Stimulated activated CD8-positive, alpha-beta memory T cell treated with anti-CD3 and anti-CD28 coated beads, Interleukin-4, amount 100 ng/mL, for 24 hours (primary cell): ENCODE results near the gene OXCT1.
"Not testable (repeated sequence)": the region's sequence is repeated elsewhere in the genome, so short reads cannot be mapped to it uniquely, and the experiment has no call there.

Experiments used
- DNase-seq: peaks from one replicate; pipeline ENCODE4 v3.0.0-alpha.2; 2020; ENCODE audit warnings: low read depth

Gene OXCT1

GRCh38 chr5:41773799-41774198 lies 96.4 kb downstream of the OXCT1 start:
- no peak for DNase-seq

- no peak for DNase-seq
Observed at GRCh38 chr5:41772785-41773442, 97.3 kb downstream of the OXCT1 start.

- DNase-seq, result no peak
Observed at GRCh38 chr5:41772056-41772455, 98.2 kb downstream of the OXCT1 start.

- DNase-seq, result no peak
Observed at GRCh38 chr5:41770799-41771198, 99.4 kb downstream of the OXCT1 start.

- no peak for DNase-seq
Observed at GRCh38 chr5:41768692-41769091, 101.5 kb downstream of the OXCT1 start.

- DNase-seq, result no peak
Observed at GRCh38 chr5:41764650-41765049, 105.6 kb downstream of the OXCT1 start.

- no peak for DNase-seq
Observed at GRCh38 chr5:41763574-41763973, 106.7 kb downstream of the OXCT1 start.

GRCh38 chr5:41763081-41763480 lies 107.1 kb downstream of the OXCT1 start:
- no peak for DNase-seq

GRCh38 chr5:41762426-41762825 lies 107.8 kb downstream of the OXCT1 start:
- no peak for DNase-seq

- DNase-seq, result no peak
Observed at GRCh38 chr5:41761663-41762062, 108.6 kb downstream of the OXCT1 start.

- no peak for DNase-seq
Observed at GRCh38 chr5:41755705-41756104, 114.5 kb downstream of the OXCT1 start.

GRCh38 chr5:41754857-41755256 lies 115.4 kb downstream of the OXCT1 start:
- no peak for DNase-seq

GRCh38 chr5:41751867-41752266 lies 118.4 kb downstream of the OXCT1 start:
- DNase-seq, result no peak

GRCh38 chr5:41748631-41749030 lies 121.6 kb downstream of the OXCT1 start:
- DNase-seq, result no peak

GRCh38 chr5:41747708-41748107 lies 122.5 kb downstream of the OXCT1 start:
- no peak for DNase-seq

- no peak for DNase-seq
Observed at GRCh38 chr5:41747301-41747700, 122.9 kb downstream of the OXCT1 start.

- DNase-seq, result not testable (repeated sequence)
Observed at GRCh38 chr5:41742608-41743007, 127.6 kb downstream of the OXCT1 start.

GRCh38 chr5:41738710-41739354 lies 131.4 kb downstream of the OXCT1 start:
- DNase-seq, result no peak

GRCh38 chr5:41736641-41737040 lies 133.6 kb downstream of the OXCT1 start:
- no peak for DNase-seq

GRCh38 chr5:41735213-41735612 lies 135.0 kb downstream of the OXCT1 start:
- no peak for DNase-seq

- DNase-seq, result not testable (repeated sequence)
Observed at GRCh38 chr5:41729381-41729780, 140.8 kb downstream of the OXCT1 start.

- no peak for DNase-seq
Observed at GRCh38 chr5:41728281-41728680, 141.9 kb downstream of the OXCT1 start.

- DNase-seq, result no peak
Observed at GRCh38 chr5:41722359-41722950, 147.8 kb downstream of the OXCT1 start.

GRCh38 chr5:41721516-41721915 lies 148.7 kb downstream of the OXCT1 start:
- DNase-seq, result no peak
